Karpas-422 (cell line): ENCODE measurements around the gene ANGEL1. TPM values are rescaled to one million over a fixed set of nuclear protein-coding genes. Genes with fewer than 3 reads are reported as not detected.

Source experiments
- DNase-seq: peaks from one replicate; pipeline ENCODE4 v3.0.0-alpha.2; 2015
- H2AFZ ChIP-seq: fragments of 200-600 bp; sonication (generic); 2 replicates; pipeline ENCODE4 v1.6.1; 2014; ENCODE audit warnings: antibody characterized with exemption, low read length, mixed read lengths
- H3K27ac ChIP-seq: fragments of 200-600 bp; sonication (generic); 2 replicates; pipeline ENCODE4 v1.5.1; 2014; ENCODE audit warnings: mild to moderate bottlenecking, low read length, moderate library complexity
- H3K27me3 ChIP-seq: fragments of 200-600 bp; sonication (generic); 2 replicates; pipeline ENCODE4 v1.6.1; 2014; ENCODE audit warnings: low read length, mixed read lengths
- H3K36me3 ChIP-seq: fragments of 200-600 bp; sonication (generic); 2 replicates; pipeline ENCODE4 v1.6.1; 2014; ENCODE audit warnings: low read length, mixed read lengths; ENCODE audit not compliant: insufficient read depth
- H3K4me1 ChIP-seq: fragments of 200-600 bp; sonication (generic); 2 replicates; pipeline ENCODE4 v1.6.1; 2014; ENCODE audit warnings: mild to moderate bottlenecking, low read length, mixed read lengths
- H3K4me2 ChIP-seq: fragments of 200-600 bp; sonication (generic); 2 replicates; pipeline ENCODE4 v1.6.1; 2014; ENCODE audit warnings: low read length, low read depth, mild to moderate bottlenecking; ENCODE audit not compliant: poor library complexity, severe bottlenecking
- H3K4me3 ChIP-seq: fragments of 200-600 bp; sonication (generic); 2 replicates; pipeline ENCODE4 v1.5.1; 2014; ENCODE audit warnings: mild to moderate bottlenecking, antibody characterized with exemption, low read length, mixed read lengths
- H3K79me2 ChIP-seq: fragments of 200-600 bp; sonication (generic); 2 replicates; pipeline ENCODE4 v1.6.1; 2014; ENCODE audit warnings: mild to moderate bottlenecking, low read length, mixed read lengths
- H3K9ac ChIP-seq: fragments of 200-600 bp; sonication (generic); 2 replicates; pipeline ENCODE4 v1.6.0; 2014; ENCODE audit warnings: low read length
- H3K9me2 ChIP-seq: fragments of 200-600 bp; sonication (generic), shearing (Covaris generic); replicated peaks from 2 replicates; pipeline ENCODE4 v1.6.0; 2014; ENCODE audit warnings: mild to moderate bottlenecking, low read length, moderate library complexity; ENCODE audit not compliant: insufficient read depth
- H3K9me3 ChIP-seq: fragments of 300-700, 200-600 bp; sonication (generic); 2 replicates; pipeline ENCODE4 v1.6.1; 2014; ENCODE audit warnings: low read length, mixed read lengths
- H4K20me1 ChIP-seq: fragments of 200-600 bp; sonication (generic); 2 replicates; pipeline ENCODE4 v1.6.1; 2014; ENCODE audit warnings: mild to moderate bottlenecking, antibody characterized with exemption, low read length, low read depth; ENCODE audit not compliant: insufficient read depth
- total RNA-seq: library from RNA; depleted of rRNA; stranded (reverse); fragments of >200 nt; shearing (Covaris generic); gene quantifications from 2 replicates; pipeline ENCODE4 v1.2.3, GENCODE V29; 2014; ENCODE audit warnings: low replicate concordance

The ANGEL1 gene
- total RNA-seq, 1 experiment from 2014 or later, result 29.4 TPM

GRCh38 chr14:76828339-76829012 is 15.8 kb upstream of the ANGEL1 start:
- H3K4me2 ChIP-seq, result no peak overlapping the region
- H3K4me1 ChIP-seq, result no peaks in the 10 kb centered on the region
- no peak overlapping the region for H3K9ac ChIP-seq
- H3K9me2 ChIP-seq, result no peaks in the 10 kb centered on the region
- no peaks in the 10 kb centered on the region for H3K9me3 ChIP-seq
- H3K79me2 ChIP-seq, result no peaks in the 10 kb centered on the region
- no peak overlapping the region for H3K4me3 ChIP-seq
- H3K27me3 ChIP-seq, result no peaks in the 10 kb centered on the region
- no peak overlapping the region for H3K27ac ChIP-seq
- H3K36me3 ChIP-seq, result no peaks in the 10 kb centered on the region
- H2AFZ ChIP-seq, result no peak overlapping the region
- H4K20me1 ChIP-seq, result no peaks in the 10 kb centered on the region
- DNase-seq, result no peak

GRCh38 chr14:76827696-76828296 is 15.1 kb upstream of the ANGEL1 start:
- no peaks in the 10 kb centered on the region for H3K9me3 ChIP-seq
- no peak for DNase-seq
- H4K20me1 ChIP-seq, result no peaks in the 10 kb centered on the region
- no peak overlapping the region for H2AFZ ChIP-seq
- no peak overlapping the region for H3K4me2 ChIP-seq
- H3K9ac ChIP-seq, result no peak overlapping the region
- no peaks in the 10 kb centered on the region for H3K36me3 ChIP-seq
- no peaks in the 10 kb centered on the region for H3K79me2 ChIP-seq
- H3K9me2 ChIP-seq, result no peaks in the 10 kb centered on the region
- H3K4me1 ChIP-seq, result no peaks in the 10 kb centered on the region
- H3K27me3 ChIP-seq, result 0 out of 2 replicates have a peak, but pooled peaks cover 3% of the 10 kb centered on the region
- H3K27ac ChIP-seq, result no peak overlapping the region
- no peak overlapping the region for H3K4me3 ChIP-seq

- H3K4me3 ChIP-seq, result no peak within 1 kb of the TSS
- H3K27ac ChIP-seq, result no peak within 1 kb of the TSS
- no peaks in the 10 kb centered on the region for H3K9me3 ChIP-seq
- no peaks in the 10 kb centered on the region for H3K36me3 ChIP-seq
- H3K4me1 ChIP-seq, result no peaks in the 10 kb centered on the region
- H3K9me2 ChIP-seq, result no peaks in the 10 kb centered on the region
- no peak for DNase-seq
- H3K4me2 ChIP-seq, result no peak within 1 kb of the TSS
- 0 out of 2 replicates have a peak, but pooled peaks cover 3% of the 10 kb centered on the region for H3K27me3 ChIP-seq
- no peak within 1 kb of the TSS for H2AFZ ChIP-seq
- H3K79me2 ChIP-seq, result no peaks in the 10 kb centered on the region
- no peaks in the 10 kb centered on the region for H4K20me1 ChIP-seq
- no peak within 1 kb of the TSS for H3K9ac ChIP-seq
Measured at GRCh38 chr14:76826122-76826521, 13.4 kb upstream of the ANGEL1 start, which contains the start of gene LRRC74A. Gene LRRC74A (plus strand): TSS chr14:76826408. CDS start chr14:76826698, 290 bp downstream.

DNA sequence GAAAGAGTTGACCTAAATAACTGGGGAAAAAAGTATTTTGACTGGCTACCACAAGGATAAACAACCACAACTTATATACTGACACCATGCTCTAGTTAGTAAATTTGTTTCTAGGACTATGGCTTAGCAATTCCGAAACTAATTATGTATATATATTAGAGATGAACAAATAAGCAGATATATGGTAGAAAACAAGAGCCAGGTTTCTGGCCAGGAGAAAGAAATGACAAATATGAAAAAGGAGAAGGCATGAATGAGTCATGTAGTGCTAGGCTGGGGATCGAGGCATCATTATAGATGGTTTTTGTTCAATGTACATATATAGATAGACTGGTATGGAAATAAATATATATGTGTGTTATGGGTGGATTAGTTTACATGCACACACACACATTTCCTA is 8.0 kb upstream of the ANGEL1 start:
- H3K4me3 ChIP-seq, result no peak overlapping the region
- no peak overlapping the region for H3K9ac ChIP-seq
- H3K79me2 ChIP-seq, result no peaks in the 10 kb centered on the region
- no peaks in the 10 kb centered on the region for H3K36me3 ChIP-seq
- H2AFZ ChIP-seq, result no peak overlapping the region
- no peak overlapping the region for H3K4me2 ChIP-seq
- no peak for DNase-seq
- no peaks in the 10 kb centered on the region for H3K9me2 ChIP-seq
- no peaks in the 10 kb centered on the region for H4K20me1 ChIP-seq
- H3K27me3 ChIP-seq, result 0 out of 2 replicates have a peak, but pooled peaks cover 3% of the 10 kb centered on the region
- H3K27ac ChIP-seq, result no peak overlapping the region
- no peaks in the 10 kb centered on the region for H3K4me1 ChIP-seq
- H3K9me3 ChIP-seq, result no peaks in the 10 kb centered on the region

DNA sequence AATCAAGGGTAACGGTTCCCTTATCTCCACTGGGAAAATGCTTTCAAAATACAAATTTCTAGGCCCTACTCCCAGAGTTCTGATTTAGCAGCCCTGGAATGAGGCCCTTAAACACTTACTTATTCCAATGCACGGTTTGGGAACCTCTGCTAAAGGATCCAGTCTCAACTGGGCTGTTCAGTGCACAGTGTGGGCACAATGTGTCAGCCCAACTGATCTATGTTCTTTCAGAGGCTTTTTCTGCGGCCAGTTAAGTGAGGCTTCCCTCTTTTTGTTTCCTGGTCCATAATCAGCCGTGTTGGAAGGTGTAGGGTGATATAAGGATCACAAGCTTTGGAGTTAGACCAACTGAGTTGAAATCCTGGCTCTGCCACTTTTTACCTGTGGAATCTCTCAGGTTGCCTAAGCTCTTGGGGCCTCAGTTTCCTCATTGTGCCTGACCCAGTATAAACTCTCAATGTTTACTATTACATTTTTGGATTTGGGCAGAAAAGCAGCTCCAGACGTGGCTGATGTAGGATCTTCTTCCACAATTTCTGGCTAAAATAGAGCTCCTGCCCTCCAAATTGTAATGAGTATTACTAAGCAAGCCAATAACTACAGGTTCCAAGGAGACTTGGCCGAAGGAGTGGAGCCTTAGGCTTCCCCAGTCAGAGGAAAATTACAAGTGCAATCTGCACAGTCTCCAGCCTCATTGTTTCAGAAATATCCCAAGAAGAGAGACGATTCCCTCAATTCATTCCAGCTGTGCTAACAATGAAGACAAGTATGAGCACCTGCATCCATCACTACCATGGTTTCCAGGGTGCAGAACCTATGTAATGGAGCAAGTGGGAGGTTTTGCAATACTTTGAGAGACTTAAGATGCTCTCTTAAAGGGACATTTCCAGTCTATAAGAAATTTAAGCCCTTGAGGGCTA is 2.3 kb upstream of the ANGEL1 start:
- Histone ChIP-seq H3K36me3 (no peaks in the 10 kb centered on the region), H3K9me3 (no peaks in the 10 kb centered on the region), H2AFZ (no peak overlapping the region), H3K4me1 (peaks cover 17% of the 10 kb centered on the region), H3K9ac (no peak overlapping the region), H3K4me2 (no peak overlapping the region), H3K4me3 (no peak overlapping the region), H3K27me3 (no peaks in the 10 kb centered on the region), H4K20me1 (no peaks in the 10 kb centered on the region), H3K9me2 (no peaks in the 10 kb centered on the region), H3K27ac (no peak overlapping the region), H3K79me2 (peaks cover 24% of the 10 kb centered on the region)
- DNase-seq, result no peak

DNA sequence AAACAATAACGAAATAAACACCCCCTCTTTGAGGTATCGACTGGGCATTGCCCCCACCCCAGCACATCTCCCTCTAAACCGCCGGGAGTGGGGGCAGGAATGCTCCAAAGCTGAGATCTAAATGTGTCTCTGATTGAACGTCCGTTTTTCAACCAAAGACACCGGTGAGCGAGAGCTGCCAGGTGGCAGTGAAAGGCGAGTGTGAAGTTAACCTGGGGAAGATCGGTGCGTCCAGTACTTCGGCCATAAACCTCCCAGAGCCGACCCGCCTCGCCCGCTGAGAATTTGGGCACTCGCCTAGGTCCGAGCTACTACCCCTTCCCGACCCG is 625 bp downstream of the ANGEL1 start:
- Histone ChIP-seq H3K27me3 (no peaks in the 10 kb centered on the region), H3K36me3 (peaks cover 24% of the 10 kb centered on the region), H2AFZ (peak overlapping the region; percentile 1; the same call in 1 of the 2 replicates), H3K4me1 (peaks cover 18% of the 10 kb centered on the region), H3K79me2 (peaks cover 40% of the 10 kb centered on the region), H3K4me2 (peak overlapping the region; percentile 92), H3K4me3 (peak overlapping the region; percentile 77), H4K20me1 (no peaks in the 10 kb centered on the region), H3K27ac (peak overlapping the region; percentile 44), H3K9ac (peak overlapping the region; percentile 81), H3K9me2 (no peaks in the 10 kb centered on the region), H3K9me3 (no peaks in the 10 kb centered on the region)
- peak; percentile 75 for DNase-seq

DNA sequence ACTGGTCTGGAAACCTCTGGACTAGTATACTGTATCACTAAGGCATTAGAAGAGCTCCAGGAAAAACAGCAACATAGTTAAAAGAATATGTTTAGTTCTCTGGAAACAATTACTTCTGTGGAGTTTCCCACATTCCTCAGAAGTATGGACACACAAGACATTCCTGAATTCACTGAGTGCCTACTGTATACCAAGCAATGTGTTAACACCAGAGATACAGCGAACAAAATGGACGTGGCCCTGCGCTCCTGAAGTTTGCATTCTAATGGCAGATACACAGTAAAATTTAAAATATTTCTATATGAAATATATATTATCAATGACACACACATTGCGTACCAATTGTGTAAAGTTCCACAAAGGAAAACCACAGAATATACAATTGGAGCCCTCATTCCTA is 1.1 kb downstream of the ANGEL1 start:
- DNase-seq, result peak; percentile 72
- H3K79me2 ChIP-seq, result peaks cover 41% of the 10 kb centered on the region
- H2AFZ ChIP-seq, result no peak overlapping the region
- H3K4me1 ChIP-seq, result peaks cover 18% of the 10 kb centered on the region
- H3K27me3 ChIP-seq, result no peaks in the 10 kb centered on the region
- H3K4me2 ChIP-seq, result peak overlapping the region; percentile 92
- peak overlapping the region; percentile 77 for H3K4me3 ChIP-seq
- peak overlapping the region; percentile 81 for H3K9ac ChIP-seq
- no peaks in the 10 kb centered on the region for H3K9me3 ChIP-seq
- H3K27ac ChIP-seq, result peak overlapping the region; percentile 44
- no peaks in the 10 kb centered on the region for H4K20me1 ChIP-seq
- peaks cover 29% of the 10 kb centered on the region for H3K36me3 ChIP-seq
- no peaks in the 10 kb centered on the region for H3K9me2 ChIP-seq

- H2AFZ ChIP-seq, result no peak overlapping the region
- H4K20me1 ChIP-seq, result no peaks in the 10 kb centered on the region
- H3K4me2 ChIP-seq, result peak overlapping the region; percentile 92
- peak overlapping the region; percentile 81 for H3K9ac ChIP-seq
- peak overlapping the region; percentile 77 for H3K4me3 ChIP-seq
- peaks cover 44% of the 10 kb centered on the region for H3K79me2 ChIP-seq
- no peak overlapping the region for H3K27ac ChIP-seq
- H3K36me3 ChIP-seq, result peaks cover 34% of the 10 kb centered on the region
- H3K9me2 ChIP-seq, result no peaks in the 10 kb centered on the region
- H3K27me3 ChIP-seq, result no peaks in the 10 kb centered on the region
- peaks cover 18% of the 10 kb centered on the region for H3K4me1 ChIP-seq
- no peaks in the 10 kb centered on the region for H3K9me3 ChIP-seq
- peak; percentile 75 for DNase-seq
Measured at GRCh38 chr14:76810953-76811400, 1.7 kb downstream of the ANGEL1 start.
